HG02885 (cell line): ENCODE data around the gene LARGE1.

Source experiments
- ATAC-seq: cut with Tn5 transposase; IDR thresholded peaks from one replicate; pipeline ENCODE4 v1.9.1; 2021; ENCODE audit warnings: mild to moderate bottlenecking; ENCODE audit not compliant: unreplicated experiment, poor library complexity

The LARGE1 gene

DNA sequence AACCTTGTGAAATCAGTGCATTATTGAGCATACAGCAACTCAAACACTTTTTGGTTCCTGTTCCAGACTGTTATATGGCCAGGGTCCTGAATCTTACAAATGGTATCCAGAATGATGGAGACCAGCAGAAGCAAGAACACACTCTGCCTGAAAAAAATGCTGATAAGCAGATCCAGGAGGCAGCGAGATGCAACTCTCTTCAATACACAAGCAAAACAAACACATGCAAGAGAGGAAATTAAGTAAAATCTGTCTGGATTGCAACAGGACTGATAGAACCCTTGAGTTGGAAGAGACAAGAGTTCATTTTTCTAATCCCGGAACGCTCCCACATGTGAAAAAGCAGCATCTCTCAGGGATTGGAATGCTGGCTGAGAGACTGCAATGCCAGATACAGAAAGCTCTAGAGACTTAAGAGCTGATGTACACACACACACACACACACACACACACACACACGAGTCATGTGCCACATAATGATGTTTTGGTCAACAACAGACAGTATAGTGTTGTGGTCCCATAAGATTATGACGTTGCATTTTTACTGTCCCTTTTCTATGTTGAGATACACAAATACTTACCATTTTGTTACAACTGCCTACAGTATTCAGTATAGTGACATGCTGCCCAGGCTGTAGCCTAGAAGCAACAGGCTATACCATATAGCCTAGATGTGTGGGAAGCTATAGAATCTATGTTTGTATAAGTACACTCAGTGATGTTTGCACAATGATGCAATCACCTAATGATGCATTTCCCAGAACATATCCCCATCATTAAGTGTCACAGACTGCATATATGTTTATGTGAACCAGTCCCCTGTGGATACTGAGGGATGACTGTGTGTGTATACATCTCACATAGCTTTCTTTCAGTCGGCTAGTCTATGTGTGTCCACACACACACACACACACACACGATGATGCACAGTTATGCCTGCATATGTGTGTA, 406.6 kb downstream of the LARGE1 start:
- ATAC-seq: no peak

DNA sequence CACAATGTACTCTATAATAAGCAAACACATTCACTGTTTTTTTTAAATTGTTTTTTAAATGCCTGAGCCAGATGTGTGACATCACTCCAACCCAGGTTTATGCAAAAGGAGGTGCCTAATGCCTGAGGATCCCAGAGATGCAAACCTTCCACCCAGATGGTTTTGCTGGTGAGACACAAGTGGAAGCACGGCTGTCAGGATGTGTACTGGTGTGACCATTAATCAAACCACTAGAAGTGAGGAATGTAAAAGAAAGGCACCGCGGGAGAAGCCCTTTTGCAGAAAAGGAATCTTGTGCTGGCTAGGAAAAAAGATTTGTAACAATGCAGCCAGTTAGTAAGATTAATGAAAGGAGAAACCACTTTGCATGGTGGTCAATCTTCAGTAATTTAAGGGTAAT, 407.4 kb downstream of the LARGE1 start:
- ATAC-seq: no peak

DNA sequence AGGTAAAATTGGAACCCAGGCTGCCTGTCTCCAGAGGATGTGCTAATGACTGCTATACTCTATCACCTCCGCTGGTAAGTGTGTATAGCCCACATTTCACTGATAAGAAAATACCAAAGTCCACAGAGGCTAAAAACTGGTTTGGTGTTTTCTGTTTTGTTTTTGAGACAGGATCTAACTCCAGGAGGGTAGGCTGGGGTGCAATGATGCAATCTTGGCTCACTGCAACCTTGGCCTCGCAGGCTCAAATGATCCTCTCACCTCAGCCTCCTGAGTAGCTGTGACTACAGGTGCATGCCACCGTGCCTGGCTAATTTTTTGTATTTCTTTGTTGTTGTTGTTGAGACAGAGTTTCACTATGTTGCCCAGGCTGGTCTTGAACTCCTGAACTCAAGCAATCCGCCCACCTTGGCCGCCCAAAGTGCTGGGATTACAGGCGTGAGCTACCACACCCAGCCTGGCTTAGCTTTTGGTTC, 409.8 kb downstream of the LARGE1 start:
- ATAC-seq: no peak

DNA sequence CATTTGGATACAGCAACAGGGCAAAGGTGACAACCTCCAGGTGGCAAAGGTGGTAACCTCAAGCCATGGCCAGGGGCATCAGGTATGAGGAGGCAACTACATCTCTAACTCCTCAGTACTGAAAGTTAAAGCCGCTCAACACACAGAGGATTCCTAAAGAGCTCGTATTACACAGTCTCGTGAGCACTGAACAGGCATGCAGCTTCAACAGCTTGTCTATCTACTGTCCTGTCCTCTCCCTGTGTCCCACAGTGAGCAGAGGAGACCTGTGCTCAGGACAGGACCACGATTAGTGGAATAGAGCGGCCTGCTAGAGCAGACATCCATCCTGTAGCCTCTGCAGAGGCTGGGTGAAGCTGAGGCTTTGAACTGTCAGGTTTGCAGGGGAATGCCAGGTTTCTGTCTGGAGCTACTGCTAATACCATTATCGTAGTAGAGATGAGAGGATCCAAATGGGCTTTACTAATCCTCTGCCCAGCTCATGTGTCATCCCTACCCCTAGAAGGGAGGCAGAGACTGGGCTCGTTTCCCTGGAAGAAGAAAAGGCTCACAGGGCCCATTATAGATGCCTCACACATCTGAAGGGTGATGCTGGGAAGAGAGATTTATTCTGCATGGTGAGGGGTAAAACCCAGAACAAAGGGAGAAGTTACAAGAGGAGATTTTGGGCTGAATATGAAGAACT, 415.2 kb downstream of the LARGE1 start:
- no peak for ATAC-seq

DNA sequence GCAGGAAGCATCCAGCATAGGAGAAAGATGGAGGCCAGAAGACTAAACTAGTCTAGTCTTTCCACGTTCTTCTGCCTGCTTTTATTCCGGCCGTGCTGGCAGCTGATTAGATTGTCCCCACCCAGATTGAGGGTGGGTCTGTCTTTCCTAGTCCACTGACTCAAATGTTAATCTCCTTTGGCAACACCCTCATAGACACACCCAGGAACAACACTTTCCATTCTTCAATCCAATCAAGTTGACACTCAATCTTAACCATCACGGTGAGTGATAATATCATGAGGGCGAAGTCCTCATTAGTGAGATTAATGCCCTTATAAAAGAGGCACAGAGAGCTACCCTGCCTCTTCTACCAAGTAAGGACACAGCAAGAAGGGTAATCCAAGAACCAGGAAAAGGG, 424.2 kb downstream of the LARGE1 start:
- ATAC-seq: no peak

DNA sequence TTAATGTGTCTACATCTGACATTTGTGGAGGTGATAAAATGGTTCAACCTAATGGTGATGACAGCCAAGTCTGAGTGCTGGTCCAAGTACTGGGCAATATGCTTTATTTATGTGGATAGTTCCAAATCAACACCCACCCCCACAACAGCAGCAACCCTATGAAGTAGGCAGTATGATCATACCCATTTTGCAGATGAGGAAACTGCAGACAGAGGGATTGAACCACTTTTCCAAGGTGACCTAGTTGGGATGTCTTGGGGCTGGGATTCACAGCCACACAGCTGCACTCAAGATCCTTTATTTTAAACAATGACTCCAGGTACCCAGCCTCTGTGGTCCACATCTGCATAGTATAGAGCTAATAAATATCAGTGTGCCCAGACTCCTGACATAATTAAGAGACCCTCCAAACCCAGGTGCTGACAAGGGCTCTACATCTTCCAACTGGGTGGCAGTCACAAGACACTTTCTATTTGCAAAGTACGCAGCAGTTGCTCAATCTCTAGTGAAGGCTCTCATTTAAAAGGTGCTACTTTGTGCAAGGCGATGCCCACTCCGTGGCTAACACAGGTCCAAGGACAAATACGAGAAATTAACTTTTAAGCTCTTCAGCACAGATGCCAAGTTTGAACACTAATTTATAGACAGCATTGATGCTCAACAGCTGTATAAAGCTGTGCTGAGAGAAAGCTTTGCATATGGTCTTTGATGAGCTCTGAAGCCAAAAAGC, 426.6 kb downstream of the LARGE1 start:
- no peak for ATAC-seq

DNA sequence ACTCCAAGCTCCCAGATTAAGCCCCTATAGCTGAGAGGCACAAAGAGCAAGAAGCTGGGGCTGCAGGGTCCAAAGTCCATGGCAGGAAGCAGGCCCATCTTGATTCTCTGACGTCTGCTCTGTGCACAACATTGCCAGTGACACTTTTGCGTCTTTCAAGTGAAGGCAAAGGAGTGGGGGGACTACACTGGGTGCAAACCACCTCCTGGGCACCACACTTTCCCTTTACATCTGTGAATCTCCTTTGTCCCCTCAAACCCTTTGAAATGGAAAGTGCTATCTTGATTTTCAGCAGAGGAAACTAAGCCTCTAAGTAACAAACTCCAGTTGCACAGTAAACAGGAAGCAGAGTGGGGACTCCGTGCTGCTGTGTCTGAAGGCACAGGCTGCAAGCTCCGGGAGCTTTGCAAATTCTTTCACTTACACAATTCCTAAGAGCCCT, 428.0 kb downstream of the LARGE1 start:
- ATAC-seq: no peak

DNA sequence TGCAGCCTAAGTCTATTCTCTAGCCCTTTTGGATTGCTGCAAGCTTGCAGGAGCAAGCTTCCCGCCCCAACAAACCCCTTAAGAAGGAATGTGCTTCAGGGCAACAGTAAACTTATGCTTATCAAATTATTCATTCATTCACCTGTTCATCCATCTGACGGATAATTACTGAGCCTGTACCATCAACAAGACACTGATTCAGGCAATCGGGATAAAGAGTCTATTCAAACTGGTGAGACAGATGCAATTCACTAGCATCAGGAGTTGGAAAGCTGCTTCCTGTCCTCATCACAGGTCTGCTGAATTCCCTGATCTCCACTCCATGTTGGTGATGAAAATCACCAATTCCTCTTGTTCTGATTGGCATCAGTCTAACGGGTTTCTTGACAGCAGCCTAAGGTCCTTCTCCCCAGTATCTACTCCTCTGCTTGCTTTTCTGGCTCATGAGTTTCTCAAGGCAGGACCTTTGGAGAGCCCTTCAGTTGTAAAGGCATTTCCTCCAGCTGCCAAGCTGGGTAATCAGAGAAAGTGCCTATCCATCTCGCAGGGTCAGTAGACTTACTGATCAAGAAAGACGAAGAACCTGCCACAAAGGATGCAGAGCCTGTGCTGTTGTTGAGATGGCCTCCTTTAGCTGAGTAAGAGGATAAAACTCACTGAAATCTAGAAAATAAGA, 433.1 kb downstream of the LARGE1 start:
- no peak for ATAC-seq

DNA sequence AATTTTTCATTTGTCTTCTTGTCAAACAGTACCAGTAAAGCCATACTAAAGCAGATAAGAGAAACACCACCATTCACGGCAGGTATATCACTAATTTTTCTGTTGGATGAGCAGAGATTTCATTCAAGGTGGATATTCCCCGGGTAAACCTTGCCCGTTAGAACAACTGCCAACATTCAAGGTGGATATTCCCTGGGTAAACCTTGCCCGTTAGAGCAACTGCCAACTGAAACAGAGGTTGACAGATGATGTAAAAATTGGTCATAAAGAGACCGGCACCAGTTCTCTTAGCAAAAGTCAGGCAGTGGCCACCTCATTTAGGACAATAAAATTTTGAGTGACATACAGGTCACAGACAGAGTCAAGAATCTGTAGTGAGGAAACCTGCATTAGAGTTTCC, 438.7 kb downstream of the LARGE1 start:
- no peak for ATAC-seq

DNA sequence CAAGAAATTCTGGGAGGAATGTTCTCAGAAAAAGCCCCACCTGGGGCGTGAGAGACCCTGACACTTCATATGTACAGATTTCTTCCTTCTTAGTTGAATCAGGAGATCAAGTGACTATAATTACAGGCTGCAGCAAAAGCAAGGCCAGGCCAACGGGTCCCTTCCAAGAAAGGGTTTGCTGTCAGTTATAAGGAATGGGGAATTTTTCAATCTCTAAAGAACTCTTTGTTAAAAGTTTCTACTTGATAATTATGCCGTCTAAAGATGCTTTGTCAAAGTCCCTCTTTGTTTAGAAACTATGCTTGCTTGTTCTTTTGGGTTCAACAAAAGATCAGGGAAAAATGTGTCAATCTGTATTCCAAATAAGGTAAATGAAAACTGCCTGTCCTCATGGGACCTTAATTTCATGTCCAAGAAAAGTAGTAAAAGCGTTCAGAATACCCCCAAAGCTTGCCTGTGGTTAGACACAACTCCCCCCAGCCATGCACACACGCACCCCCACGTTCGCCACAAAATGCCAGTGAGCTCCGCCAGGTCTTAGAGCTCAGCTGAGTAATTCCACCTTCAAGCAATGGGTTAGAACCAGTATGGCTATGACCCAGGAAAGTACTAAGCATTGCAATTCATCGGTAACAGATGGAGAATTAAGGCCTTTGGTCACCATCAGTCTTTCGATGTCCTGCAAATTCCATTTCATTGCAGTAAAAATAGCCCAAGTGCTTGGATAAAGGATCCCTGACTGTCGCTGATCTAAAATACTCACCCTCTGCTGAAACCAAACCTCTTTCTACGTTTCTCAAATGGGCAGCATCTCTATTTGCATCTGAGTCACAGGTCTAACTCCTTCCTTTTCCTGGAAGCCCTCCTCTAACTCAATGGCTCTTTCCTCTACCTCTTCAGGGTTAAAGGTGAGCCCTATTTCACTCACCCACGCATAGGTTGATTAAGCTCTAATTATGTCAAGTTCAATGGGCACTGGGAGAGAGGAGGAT, 442.9 kb downstream of the LARGE1 start:
- no peak for ATAC-seq

DNA sequence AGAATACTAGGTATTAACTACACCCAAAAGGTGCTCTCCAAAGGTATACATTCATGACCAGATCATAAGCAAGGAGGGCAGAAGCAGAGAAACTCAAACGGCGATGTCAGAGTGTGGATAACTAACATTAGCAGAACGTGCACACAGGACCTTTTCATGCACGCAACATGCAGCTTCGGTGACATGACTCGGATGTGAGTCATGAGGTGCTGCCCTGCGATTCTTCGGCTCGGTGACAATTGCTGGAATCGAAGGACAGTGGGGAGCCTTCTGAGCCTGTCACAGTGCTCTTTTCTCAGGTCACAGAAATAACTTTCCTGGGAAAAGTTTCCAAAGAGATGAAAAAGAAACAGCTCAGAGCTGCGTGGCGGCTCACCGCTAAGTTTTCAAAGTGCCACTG, 443.6 kb downstream of the LARGE1 start:
- no peak for ATAC-seq

DNA sequence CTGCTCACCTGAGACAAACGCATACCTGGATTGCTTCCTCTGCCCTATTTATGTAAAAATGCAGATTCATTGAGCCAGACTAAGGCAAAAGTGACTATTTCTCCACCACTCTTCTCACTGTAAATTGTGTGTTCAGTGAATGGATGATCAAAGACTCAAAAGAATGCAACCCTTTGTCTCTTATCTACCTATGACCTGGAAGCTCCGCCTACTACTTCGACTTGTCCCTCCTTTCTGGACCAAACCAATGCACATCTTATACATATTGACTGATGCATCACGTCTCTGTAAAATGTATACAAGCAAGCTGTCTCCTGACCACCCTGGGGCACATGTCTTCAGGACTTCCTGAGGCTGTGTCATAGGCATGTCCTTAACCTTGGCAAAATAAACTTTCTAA, 444.1 kb downstream of the LARGE1 start:
- ATAC-seq: no peak

DNA sequence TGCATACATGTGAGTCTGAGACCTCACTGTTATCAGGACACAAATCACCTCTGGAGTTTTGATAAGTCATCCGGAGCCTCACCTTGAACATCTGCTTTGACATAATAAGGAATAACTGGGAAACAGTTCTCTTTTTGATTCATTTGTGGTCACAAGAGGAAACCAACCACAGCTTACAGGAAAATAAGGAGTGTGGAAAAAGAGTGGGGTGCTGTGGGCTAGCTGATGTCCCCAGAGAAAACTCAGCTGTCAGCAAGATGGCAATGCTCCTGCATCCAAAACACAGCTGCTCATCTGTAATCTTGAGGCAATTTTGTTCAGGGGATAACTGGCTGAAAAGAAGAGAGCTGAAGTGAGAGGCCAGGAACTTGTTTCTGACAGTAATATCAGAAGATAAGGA, 445.7 kb downstream of the LARGE1 start:
- no peak for ATAC-seq

DNA sequence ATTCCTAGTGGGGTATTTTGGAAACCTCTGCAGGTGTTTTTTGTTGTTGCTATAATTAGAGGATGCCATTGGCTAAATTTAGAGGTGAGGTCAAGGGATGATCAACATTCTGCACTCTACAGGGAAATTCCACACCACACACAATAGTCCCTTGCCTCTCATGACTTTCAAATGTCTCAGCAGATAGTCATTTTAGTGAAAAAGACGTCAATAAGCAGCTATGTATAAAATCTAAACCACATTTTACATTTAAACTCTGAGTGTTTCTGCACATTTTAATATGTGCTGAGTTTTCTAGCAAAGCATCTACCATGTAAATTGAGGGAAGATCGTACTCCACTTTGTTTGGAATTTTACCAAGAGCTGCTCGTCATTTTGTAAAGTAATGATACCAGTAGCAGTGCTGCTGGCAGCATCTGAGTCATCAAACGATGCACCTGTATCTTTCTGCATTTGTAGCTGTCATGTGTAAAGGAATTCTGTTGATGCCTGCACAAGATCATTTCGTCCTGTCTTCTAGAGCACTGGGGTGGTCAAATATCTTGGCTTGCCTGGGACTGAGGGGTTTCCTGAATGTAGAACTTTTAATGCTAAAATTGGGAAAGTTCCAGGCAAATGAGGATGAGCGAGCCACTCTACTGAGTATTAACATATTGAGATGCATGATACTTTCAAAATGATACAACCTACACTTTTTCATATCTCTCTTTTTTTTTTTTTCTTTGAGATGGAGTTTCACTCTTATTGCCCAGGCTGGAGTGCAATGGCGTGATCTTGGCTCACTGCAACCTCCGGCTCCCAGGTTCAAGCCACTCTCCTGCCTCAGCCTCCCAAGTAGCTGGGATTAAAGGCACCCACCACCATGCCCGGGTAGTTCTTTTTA, 447.6 kb downstream of the LARGE1 start:
- ATAC-seq: peak; percentile 42

DNA sequence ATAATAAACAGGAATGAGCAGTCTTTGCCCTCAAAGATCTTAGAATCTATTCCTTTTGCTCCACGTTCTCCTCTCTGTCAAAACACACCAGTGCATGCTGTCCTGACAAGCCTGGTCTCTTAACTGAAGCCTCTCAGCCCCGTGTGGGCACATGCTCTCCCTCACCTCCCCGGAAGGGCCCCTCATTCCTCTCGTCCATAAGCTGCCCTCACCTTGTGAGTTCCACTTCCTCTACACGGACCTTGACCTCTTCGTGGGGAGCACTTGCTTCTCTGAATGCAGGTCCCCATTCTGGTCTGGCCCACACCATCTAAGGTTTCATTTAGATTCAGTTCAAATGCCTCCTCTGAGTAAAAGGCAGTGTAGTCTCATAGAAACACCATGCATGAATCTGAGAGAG, 449.8 kb downstream of the LARGE1 start:
- no peak for ATAC-seq

DNA sequence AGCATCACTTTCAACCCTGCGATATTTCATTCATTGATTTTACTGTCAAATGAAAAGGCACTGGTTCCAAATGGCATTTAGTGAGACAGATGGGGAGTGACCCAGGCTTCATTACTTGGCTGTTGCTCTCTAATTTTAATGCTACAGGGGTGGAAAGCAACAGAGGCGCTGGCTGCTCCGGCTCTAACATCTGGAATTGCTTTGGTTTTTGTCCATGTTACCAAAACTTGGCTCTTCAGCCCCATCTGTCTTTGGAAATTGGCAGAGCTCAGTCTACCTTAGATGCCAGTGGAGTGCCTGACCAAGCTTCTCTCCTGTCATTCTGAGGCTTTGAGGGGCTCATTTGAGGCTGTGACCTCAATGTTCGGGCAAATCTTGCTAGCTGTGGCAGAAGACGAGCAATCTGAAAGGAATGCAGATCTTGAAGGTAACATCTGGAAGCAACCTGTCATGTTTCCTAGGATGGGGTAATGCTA, 452.6 kb downstream of the LARGE1 start:
- no peak for ATAC-seq

DNA sequence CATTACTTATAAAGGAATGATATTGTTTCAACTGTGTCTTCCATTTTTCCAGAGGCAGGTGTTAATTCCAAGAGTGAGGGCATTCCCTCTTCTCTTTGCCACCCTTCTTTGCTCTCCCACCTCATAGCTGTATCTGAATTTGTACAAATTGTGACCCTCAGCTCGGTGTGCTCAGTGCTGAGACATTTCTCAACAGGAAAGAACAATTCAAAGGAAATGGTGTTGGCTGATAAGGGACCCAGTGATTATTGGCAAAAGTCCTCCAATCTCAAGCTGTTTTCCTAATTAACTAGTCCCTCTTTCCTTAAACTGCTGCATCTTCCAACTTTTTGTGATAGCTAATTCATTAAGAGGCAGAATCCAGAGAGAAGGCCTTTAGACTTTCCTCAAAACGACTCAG, 453.2 kb downstream of the LARGE1 start:
- no peak for ATAC-seq

DNA sequence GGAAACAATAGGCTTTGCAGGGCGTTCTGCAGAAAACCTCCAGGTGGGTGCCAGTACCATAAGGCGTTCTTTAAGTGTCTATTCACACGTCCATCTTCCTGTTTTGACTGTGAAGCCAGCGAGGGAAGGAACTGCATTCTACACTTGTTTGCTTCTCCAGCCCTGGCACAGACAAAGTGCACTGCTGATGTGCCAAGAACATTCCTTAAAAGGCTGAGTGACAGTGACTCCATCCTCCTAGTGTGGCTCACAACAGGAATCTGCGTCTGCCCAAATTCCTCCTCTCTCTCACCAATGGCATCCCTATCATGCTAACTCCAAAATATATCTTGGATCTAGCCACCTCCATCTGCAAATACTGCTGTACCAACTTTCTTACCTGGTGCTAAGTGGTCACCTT, 454.7 kb downstream of the LARGE1 start:
- no peak for ATAC-seq
